ENCODE measurements around the gene B4GAT1. TPM values are rescaled to one million over a fixed set of nuclear protein-coding genes. Genes with fewer than 3 reads are reported as not detected.

The B4GAT1 gene
- polyA plus RNA-seq, 2 of the 4 experiments (the other 2 are of a cell fraction): 11.0 to 18.0 TPM

GRCh38 chr11:66349084-66349386 is 1.6 kb upstream of the B4GAT1 start:
- no peak overlapping the region for H3K4me2 ChIP-seq
- 89% methylated on average over 2 of the region's 2 CpGs for WGBS (ENCODE audit: missing lambda C conversion rate)
- TF ChIP-seq ZNF302 (CRISPR knock-in tag; IDR thresholded peaks at IDR 0.05) (no peak), HOXB5 (CRISPR knock-in tag; IDR thresholded peaks at IDR 0.05) (no peak), GATA3 (IDR thresholded peaks at IDR 0.05; ENCODE audit: borderline replicate concordance) (no peak), CTCF (IDR thresholded peaks at IDR 0.05) (no peak), TP53 (CRISPR knock-in tag; IDR thresholded peaks at IDR 0.05) (no peak), E2F6 (IDR thresholded peaks at IDR 0.05; ENCODE audit: borderline replicate concordance, low read depth) (no peak), ZC3H11A (IDR thresholded peaks at IDR 0.05) (no peak), MYC (IDR thresholded peaks at IDR 0.05; ENCODE audit: borderline replicate concordance, low read length) (no peak), ZSCAN20 (CRISPR knock-in tag; IDR thresholded peaks at IDR 0.05) (no peak), EHF (CRISPR knock-in tag; IDR thresholded peaks at IDR 0.05) (no peak), MAFK (IDR thresholded peaks at IDR 0.05; ENCODE audit: partially characterized antibody) (no peak), RFX5 (IDR thresholded peaks at IDR 0.05) (no peak), BHLHE40 (IDR thresholded peaks at IDR 0.05; ENCODE audit: low read depth, low read length) (no peak), RARB (CRISPR knock-in tag; IDR thresholded peaks at IDR 0.05) (no peak), CHD4 (IDR thresholded peaks at IDR 0.05; ENCODE audit: borderline replicate concordance) (no peak), MAZ (IDR thresholded peaks at IDR 0.05; ENCODE audit: borderline replicate concordance, low read depth, low read length) (no peak), HOXA7 (CRISPR knock-in tag; IDR thresholded peaks at IDR 0.05) (no peak), KDM5A (IDR thresholded peaks at IDR 0.05) (no peak)
- FAIRE-seq (no peak), DNase-seq (ENCODE audit: low read depth in 1 of 2, low spot score in 1 of 2) (no peak), ATAC-seq (no peak)
- no peak overlapping the region for H3K27ac ChIP-seq
- POLR2A ChIA-PET: interaction anchor here (1.0 kb wide), 1 partner anchor 13 kb away, joined by 7 read pairs; no protein-coding TSS in a partner anchor
- no peaks in the 10 kb centered on the region for H3K9me3 ChIP-seq
- no peak overlapping the region for H3K4me3 ChIP-seq
- peaks cover 30% of the 10 kb centered on the region for H3K4me1 ChIP-seq
- CTCF ChIA-PET: interaction anchor here (0.9 to 7.9 kb wide), 5 partner anchors 11 to 40 kb away, joined by 3 to 57 read pairs (median 9); partner anchors contain the start of gene RIN1

- CTCF ChIA-PET: interaction anchor here (0.6 to 7.9 kb wide), 9 partner anchors 13 to 332 kb away, joined by 3 to 57 read pairs (median 4); partner anchors contain the start of gene RIN1
- 72% methylated on average over 30 of the region's 68 CpGs for WGBS (ENCODE audit: missing lambda C conversion rate)
- peaks cover 39% of the 10 kb centered on the region for H3K4me1 ChIP-seq
- H3K27ac ChIP-seq: peak overlapping the region; percentile 90 to 97
- peak overlapping the region; percentile 88 for H3K4me3 ChIP-seq
- FAIRE-seq (no peak), DNase-seq (ENCODE audit: low read depth in 1 of 2, low spot score in 1 of 2) (no peak), ATAC-seq (peak; percentile 1 to 8; a peak in 5 of 6 replicates)
- POLR2A ChIA-PET: interaction anchor here (0.6 kb wide), 1 partner anchor 18 kb away, joined by 3 read pairs; no protein-coding TSS in a partner anchor
- no peaks in the 10 kb centered on the region for H3K9me3 ChIP-seq
- peak overlapping the region; percentile 77 for H3K4me2 ChIP-seq
- no peak for TF ChIP-seq JUNB (IDR thresholded peaks at IDR 0.05)
- no peak for TF ChIP-seq CHD4 (IDR thresholded peaks at IDR 0.05; ENCODE audit: borderline replicate concordance)
- TF ChIP-seq ZC3H11A (IDR thresholded peaks at IDR 0.05): no peak
- TF ChIP-seq NR3C1 (IDR thresholded peaks at IDR 0.05): no peak
- TF ChIP-seq NFE2L2 (conservative IDR thresholded peaks at IDR 0.05; ENCODE audit: low read length): no peak
- TF ChIP-seq NPAS2 (CRISPR knock-in tag; IDR thresholded peaks at IDR 0.05; ENCODE audit: borderline replicate concordance): no peak
- TF ChIP-seq EP300 (IDR thresholded peaks at IDR 0.05): no peak
- TF ChIP-seq MAX (IDR thresholded peaks at IDR 0.05): peak; percentile 21; the same call in 1 of the 2 replicates
These were observed 679 bp downstream of the B4GAT1 start for GRCh38 chr11:66346476-66347424.
